HG03159 (cell line): Measurements from ENCODE around the gene RYR2.

ENCODE experiments used
- ATAC-seq: cut with Tn5 transposase; IDR thresholded peaks from one replicate; pipeline ENCODE4 v1.9.1; 2021; ENCODE audit warnings: mild to moderate bottlenecking, moderate library complexity; ENCODE audit not compliant: unreplicated experiment

Gene RYR2

DNA sequence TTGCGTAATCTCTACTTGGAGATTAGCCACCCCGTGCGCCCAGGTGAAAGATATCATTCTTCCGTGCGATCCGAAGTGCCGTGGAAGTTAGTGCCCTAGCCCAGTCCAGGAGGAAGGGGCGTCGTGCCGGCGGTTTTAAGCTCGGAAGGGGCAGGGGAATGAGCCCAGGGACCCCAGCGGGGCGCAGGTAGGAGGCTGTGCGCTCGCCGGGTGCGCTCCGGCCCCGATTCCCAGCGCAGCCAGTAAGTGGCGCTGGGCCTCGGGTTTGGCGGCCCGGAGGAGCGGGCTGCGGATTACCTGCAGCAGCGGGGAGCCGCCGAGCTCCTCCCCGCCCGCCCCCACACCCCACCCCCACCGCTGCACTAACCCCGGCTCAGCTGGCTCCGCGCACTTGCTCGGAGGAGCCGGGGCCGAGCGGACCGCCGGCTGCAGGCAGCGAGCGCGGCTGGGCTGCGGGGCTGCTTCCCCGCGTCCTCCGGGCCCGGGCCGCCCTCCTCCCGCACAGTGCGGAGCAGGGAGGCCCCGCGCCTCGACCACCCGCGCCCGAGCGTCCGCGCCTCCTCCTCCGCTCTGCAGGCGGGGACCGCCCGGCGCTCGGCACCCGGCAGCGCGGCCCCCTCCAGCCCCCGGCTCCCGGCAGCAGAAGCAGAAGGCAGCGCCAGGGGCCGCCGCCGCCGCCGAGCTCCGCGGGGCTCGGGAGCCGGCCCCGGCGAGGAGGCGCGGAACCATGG lies at the start of gene RYR2:
RYR2 (plus strand) TSS at position 390 of the 731 bp plus-strand sequence; CDS start at position 728, 338 bp downstream.
- no peak for ATAC-seq

DNA sequence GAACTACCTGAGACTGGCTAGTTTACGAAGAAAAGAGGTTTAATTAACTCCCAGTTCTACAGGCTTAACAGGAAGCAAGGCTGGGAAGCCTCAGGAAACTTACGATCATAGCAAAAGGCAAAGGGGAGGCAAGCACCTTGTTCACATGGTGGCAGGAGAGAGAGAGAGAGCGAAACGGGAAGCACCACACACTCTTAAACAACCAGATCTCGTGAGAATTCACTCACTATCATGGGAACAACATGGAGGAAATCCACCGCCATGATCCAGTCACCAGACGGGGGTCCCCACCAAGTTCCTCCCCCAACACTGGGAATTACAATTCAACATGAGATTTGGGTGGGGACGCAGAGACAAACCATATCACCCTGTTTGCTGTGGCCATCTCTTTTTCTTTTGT lies 49.5 kb upstream of the RYR2 start:
- ATAC-seq, result no peak

DNA sequence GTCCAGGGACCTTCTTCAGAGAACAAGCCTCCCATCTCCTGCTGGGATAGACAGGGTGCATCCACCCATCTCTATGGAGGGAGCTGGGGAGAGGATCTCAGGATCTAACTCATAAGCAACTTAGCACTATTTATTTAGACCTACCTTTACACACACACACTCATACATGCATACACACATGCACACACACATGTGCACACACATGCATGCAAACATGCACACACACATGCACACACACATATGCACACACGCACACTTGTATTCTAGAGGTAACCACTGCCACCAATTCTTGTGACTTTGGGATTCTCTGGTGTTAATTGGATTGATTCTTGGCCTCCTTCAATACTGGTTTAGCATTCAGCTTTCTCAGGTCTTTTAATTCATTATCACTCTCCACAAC lies 47.5 kb upstream of the RYR2 start:
- ATAC-seq, result no peak

DNA sequence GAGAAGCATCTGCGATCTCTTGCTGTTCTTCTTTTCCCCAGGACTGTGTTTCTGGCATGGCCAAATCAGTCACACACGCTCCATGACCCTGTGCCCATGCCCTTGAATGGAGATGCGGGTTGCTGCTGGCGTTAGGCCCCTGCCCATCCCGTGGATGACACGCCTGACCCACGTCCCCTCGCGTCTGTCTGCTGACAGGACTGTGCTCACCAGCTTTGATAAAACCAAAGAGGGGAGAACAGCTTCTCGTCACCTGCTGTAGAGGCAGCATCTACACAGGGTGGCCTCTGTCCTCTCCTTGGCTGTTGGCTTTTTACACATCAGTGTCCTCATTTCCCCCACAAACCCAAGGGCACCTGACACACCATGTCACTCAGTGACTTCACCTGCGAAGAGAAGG lies 44.6 kb upstream of the RYR2 start:
- ATAC-seq, result no peak

DNA sequence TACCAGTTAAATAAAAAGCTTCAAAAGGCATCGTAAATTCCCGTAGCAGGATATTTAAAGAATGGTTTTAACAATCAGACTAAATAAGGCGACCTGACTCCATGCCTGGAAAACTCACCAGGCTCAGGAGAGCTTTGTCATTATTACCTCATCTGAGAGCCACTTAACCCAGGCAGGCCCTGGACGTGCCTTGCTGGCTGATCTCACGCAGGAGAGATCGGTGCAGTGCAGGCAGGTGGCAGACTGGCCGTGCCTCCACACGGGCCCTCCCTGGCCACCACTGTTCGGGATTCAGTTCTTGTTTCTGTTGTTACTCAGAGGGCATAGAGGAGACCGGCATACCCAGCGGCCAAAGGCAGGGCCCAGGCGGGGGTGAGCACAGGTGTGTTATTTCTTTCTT lies 44.1 kb upstream of the RYR2 start:
- no peak for ATAC-seq

DNA sequence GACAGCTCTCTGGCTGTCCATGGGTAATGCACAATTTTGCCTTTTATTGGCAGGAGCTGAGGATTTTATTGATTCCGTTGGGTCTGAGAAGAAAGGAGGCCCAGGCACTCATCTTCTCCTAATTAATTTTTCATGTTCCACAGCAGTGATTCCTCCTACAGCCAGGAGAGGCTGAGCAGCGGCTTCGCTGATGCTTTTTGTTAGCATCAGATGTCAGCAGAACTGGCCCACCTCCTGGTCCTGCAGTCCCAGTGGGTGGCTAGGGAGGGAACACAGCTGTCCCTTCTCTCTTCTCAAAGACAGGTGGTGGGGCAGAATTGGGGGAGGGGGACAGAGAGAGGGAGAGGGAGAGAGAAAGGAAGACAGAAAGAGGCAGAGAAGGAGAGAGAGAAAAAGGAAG lies 43.4 kb upstream of the RYR2 start:
- no peak for ATAC-seq

DNA sequence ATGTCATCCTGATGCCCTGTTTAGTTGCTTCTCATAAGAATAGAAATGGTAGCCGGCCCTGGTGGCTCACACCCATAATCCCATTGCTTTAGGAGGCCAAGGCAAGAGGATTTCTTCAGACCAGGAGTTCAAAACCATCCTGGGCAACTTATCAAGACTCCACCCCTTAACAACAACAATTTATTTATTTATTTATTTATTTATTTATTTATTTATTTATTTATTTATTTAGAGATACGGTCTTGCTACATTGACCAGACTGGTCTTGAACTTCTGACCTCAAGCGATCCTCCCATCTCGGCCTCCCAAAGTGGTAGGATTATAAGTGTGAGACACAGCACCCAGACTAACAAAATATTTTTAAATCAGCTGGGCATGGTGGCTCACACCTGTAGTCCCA lies 41.8 kb upstream of the RYR2 start:
- no peak for ATAC-seq

DNA sequence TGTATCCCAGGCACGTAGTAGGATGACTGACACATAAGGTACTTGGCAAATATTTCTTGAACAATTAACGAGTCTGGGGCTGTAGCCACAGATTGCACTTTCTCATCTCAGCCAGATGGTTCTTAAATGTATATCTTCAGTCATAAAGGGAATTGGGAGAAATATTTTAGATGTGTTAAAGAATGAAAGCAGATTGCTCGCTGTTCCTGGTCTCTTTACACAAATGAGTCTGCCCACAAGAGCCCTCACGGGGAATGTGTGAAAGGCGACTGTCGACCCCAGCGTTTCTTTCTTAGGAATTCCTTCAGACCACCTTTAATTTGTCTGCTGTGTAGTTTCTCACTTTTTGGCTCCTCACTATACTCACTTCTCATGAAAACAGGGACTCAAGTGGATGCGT lies 38.5 kb upstream of the RYR2 start:
- ATAC-seq, result no peak

DNA sequence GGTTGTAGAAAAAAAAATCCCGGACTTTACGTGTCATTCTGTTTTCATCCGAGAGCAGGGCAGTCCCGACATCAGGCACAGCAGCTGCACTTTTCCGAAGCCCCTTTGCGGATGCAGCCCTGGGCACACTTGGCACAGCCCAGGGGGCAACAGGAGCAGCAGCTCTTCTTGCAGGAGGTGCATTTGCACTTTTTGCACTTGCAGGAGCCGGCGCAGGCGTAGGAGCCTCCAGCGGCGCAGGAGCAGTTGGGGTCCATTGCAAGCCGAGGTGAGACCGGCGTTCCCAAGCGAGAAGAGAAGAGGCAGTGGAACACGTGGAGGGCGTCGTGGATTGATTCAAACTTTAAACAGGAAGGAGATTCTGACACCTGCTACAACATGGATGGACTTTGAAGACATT lies 37.9 kb upstream of the RYR2 start, which contains the start of gene MT1HL1:
MT1HL1 (minus strand) TSS at position 326 of the 400 bp plus-strand sequence; CDS start at position 257, 69 bp downstream.
- no peak for ATAC-seq

DNA sequence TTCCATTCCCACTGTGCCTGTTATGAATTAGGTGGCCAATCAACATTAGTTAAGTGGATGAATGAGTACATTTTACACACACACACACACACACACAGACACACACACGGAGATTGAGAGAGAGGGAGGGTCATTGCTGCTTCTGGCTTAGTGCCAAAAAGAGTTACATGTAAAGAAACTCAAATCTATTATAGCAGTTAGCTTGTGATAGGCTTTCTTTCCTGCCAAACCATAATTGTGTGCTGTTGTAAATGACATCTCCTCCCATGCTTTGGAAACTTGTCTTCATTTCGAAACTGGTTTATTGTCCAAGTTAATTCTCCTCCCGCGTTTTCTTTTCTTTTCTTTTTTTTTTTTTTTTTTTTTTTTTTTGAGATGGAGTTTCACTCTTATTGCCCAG lies 36.3 kb upstream of the RYR2 start:
- no peak for ATAC-seq

DNA sequence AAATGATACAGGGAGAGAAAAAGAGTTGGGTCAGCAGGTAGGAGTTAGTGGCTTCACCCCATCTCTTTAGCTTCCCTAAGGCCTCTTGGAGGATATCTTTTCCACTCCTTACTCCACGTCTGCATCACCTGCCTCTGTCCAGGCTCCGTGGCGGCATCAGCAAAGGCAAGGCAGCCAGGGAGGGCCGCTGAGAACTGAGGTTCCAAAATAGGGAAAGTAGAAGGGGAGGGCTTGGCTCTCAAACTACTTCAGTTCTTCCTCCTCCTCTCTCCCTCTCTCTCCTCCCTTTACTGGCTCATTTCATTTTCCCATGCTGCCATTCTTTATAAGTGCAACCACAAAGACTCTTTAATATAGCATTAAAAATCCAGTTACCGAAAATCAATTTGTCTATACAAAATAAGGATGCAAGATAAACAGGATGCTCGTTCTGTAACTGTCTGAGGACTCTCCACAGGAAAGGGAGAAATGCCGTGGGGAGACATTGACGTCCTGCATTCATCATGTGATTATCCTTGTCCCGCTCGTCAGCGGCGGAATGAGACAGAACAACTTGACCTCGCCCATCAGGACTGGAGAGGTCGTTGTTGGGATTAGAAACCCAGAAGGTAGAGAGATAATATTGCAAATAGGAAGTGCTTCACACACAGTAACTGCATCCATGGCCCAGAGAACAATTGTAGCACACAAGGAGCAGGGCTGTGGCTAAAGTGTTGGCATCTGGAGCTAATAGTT lies 34.7 kb upstream of the RYR2 start:
- no peak for ATAC-seq

DNA sequence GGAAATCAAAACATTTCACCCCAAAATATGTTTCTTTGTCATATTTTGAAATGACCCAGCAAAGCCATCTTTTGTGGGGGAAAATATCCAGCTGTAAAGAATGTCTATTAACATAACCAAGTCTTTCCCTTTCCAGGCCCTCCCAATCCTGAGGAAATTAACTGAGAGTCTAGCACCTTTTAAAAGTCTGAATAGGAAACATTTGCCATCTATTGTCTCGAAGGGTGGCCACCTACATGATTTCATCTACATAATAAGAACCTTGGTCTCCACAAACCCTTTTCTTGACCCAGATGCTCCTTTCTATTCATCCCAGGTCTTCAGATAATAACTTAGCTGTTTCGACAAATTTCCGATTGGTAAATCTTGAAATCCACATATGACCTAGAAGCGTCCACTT lies 32.4 kb upstream of the RYR2 start:
- ATAC-seq, result no peak

DNA sequence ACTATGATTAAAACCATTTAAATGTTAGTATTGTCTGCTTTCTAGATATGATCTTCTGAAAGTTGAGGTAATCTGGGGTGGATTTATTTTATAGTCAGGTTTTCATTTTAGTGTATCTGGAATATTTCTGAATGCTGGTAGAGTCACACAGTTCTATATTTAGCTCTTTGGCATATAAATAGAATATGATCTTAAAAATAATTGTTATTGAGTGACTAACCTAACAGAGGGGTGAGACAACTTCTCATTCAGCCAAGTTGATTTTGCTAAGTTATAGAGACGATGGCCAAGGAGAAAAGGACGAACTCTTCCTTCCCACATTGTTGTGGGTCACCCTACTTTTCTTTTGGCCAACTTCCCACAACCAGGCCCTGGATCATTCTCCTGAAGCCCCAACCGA lies 30.6 kb upstream of the RYR2 start:
- no peak for ATAC-seq

DNA sequence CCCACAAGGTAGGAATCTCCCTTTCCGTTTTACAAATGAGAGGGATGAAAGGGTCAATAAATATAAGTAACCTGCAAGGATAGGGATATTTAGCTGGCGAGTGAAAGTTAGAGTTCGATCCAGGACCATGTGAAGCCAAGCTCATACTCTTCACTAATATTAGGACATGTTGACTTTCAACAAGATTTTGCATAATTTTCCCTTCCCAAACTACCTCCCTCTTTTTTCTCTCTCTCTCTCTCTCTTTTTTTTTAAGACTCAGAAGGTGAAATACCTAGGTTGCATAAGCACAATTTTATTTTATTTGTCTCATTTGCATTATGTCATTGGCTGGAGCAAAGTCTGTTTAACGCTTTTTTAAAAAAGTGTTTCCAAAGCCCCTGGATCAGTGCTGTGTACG lies 29.6 kb upstream of the RYR2 start:
- no peak for ATAC-seq

DNA sequence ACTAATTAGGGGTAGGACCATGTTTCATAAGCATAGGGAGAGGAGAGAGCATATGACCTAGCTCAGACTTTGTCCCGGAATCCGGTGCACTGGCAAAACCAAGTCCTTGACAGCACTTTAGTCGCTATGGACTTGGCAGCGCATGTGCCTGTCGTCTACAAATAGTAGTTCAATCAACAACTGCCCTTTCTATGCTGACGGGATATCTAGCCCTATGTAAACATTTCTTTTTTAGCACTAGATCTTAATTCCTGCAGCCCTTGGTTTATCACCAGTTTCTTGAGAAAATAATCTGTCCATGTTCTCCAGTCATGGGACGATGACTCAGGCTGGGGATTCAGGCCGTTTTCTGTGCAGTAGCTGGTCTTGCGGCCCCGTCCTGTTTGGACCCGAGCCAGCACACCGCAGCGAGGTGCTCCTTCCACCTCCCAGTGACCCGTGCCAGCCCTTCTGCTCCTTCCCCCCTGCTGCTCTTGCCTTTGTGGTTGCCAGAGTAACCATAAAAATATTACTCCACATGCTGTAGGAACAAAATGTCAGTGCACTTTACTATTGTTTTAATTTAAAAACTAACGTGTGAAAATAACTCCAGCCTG lies 29.1 kb upstream of the RYR2 start:
- no peak for ATAC-seq

DNA sequence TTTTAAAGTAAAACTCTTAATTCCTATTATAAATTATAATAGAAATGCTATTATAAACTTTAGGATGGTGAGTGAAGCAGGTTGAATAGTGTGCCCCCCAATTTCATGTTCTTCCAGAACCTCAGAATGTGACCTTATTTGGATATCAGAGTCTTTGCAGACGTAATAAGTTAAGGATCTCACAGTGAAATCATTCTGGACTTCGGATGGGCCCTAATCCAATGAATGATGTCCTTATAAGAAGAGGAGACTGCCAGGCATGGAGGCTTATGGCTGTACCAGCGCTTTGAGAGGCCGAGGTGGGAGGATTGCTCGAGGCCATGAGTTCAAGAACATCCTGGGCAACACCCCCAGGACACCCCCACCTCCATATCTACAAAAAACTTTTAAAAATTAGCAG lies 28.4 kb upstream of the RYR2 start:
- ATAC-seq, result no peak

DNA sequence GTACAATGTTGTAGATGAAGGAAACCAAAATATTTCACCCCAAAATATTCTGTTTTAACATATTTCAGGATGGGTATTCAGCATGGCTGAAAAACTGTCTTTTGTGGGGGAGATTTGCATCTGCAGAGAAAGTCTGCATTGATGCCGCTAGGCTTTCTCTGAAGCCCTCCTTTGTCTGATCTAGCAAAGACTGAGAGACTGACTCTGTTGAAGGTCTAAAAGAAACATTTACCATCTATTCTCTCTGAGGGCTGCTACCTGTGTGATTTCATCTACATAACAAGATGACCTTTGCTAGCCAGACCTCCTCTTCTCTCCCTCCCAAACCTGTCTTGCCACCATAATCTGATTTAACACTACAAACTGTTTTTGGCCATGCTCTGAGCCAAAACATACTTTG lies 25.4 kb upstream of the RYR2 start:
- no peak for ATAC-seq

DNA sequence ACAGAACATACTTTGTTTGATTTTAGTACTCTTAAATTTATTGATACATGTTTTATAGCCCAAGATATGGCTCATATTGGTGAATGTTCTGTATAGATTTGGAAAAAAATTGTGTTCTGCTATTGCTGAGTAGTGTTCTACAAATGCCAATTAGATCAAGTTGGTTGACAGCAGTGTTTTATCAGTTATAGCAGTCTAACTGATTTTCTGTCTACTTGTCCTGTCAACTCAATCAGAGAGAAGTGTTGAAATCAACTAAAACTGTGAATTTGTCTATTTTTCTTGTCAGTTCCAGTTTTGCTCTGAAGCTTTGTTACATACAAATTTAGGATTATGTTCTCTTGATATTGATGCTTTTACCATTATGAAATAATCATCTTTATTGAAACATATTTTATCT lies 23.1 kb upstream of the RYR2 start:
- ATAC-seq, result no peak

DNA sequence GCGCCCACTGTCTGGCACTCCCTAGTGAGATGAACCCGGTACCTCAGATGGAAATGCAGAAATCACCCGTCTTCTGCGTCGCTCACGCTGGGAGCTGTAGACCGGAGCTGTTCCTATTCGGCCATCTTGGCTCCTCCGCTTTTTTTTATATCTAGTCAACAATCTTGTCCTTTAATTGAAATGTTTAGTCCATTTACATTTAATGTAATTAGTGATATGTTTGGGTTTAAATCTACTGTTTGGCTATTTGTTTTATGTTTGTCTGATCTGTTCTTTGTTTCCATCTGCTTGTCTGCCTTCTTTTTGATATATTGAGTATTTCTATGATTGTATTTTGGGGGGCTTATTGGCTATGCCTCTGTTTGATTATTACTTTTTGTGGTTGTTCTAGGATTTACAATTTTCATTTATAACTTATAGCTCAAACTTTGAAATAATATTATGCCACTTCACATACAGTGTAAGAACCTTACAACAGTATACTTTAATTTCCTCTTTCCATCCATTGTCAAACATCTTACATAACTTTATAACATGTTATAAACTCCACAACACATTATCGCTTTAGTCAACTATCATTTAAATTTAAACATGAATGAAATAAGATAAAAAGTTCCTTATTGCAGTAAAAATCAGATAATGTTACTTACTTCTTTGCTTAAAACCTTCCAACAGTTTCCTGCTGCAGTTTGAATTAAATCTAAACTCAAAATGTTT lies 16.5 kb upstream of the RYR2 start:
- no peak for ATAC-seq

DNA sequence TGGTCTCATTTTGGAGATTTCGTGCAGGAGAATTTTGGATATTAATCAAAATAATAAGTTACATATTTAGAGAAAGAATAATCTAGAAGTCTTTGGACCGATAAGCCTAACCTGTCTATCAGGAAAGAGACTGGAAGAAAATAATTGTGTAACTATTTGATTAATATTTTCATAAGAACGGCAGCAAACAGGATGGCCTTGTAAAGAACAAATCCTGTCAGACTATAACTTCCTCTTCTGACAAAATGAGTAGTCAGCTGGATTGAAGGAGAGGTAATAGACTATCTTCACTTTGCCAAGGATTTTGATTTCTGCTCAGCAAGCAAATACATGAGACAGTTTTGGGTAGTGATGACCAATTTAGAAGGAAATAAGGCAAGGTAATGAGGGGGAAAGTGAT lies 12.7 kb upstream of the RYR2 start:
- ATAC-seq, result no peak

DNA sequence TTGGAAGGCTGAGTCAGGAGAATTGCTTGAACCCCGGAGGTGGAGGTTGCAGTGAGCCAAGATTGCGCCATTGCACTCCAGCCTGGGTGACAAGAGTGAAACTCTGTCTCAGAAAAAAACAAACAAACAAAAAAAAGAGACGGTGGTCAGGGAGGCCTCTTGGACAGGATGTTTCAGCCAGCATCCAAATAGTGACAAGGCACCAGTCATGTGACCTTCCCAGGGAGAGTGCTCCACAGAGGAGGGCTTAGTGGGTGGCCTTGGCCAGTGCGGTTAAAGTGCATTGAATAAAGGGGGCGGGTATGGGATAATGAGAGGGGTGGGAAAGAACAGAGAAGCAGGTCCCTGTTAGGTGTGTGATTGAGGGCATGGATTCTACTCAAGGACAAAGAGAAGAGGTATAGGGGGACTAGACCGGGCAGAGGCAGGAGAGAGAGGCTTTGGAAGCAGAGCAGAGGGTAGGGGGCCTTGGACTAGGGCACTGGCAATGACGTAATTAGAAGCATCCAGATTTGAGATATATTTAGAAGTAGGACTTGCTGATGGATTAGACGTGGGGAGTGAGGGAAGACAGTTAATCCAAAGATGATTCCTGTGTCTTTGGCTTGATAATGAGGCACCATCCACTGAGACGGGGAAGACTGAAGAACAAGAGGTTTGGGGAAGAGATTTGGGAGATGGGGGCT lies 12.0 kb upstream of the RYR2 start:
- no peak for ATAC-seq
